Muscle of arm (tissue), 12 donors: Measurements from ENCODE around the gene SPAG7. TPM values are rescaled to one million over a fixed set of nuclear protein-coding genes. Genes with fewer than 3 reads are reported as not detected.

Source experiments
- DNase-seq: peaks from one replicate; pipeline ENCODE4 v3.0.0-alpha.2; 2013
- polyA plus RNA-seq, 12 donors: library from polyadenylated mRNA; unstranded; fragments of 120-200 nt; gene quantifications; one replicate each; pipeline ENCODE4 v1.2.1, GENCODE V29; 2013; ENCODE audit not compliant: insufficient read length in 12 of 12

SPAG7 gene
- polyA plus RNA-seq, 12 donors, result 62.8 to 91.4 (median 84.4) TPM; not detected in 1

GRCh38 chr17:4982305-4982704 lies 14.7 kb upstream of the SPAG7 start:
- no peak for DNase-seq

GRCh38 chr17:4980644-4981216 lies 13.1 kb upstream of the SPAG7 start:
- DNase-seq, result peak; percentile 67

- no peak for DNase-seq
Measured at GRCh38 chr17:4978726-4979125, 11.1 kb upstream of the SPAG7 start.

- DNase-seq, result no peak
Measured at GRCh38 chr17:4974115-4974670, 6.6 kb upstream of the SPAG7 start.

- no peak for DNase-seq
Measured at GRCh38 chr17:4973256-4974114, 5.9 kb upstream of the SPAG7 start.

GRCh38 chr17:4972752-4973151 lies 5.1 kb upstream of the SPAG7 start:
- no peak for DNase-seq

GRCh38 chr17:4972322-4972721 lies 4.7 kb upstream of the SPAG7 start:
- no peak for DNase-seq

GRCh38 chr17:4971826-4972225 lies 4.2 kb upstream of the SPAG7 start:
- no peak for DNase-seq

- DNase-seq, result no peak
Measured at GRCh38 chr17:4970273-4970672, 2.7 kb upstream of the SPAG7 start.

- DNase-seq, result no peak
Measured at GRCh38 chr17:4969551-4970173, 2.0 kb upstream of the SPAG7 start.

GRCh38 chr17:4969047-4969550 lies 1.5 kb upstream of the SPAG7 start:
- no peak for DNase-seq

GRCh38 chr17:4968486-4969046 lies 949 bp upstream of the SPAG7 start:
- no peak for DNase-seq

- DNase-seq, result peak; percentile 98
Measured at GRCh38 chr17:4966844-4967538, 626 bp downstream of the SPAG7 start.

- DNase-seq, result no peak
Measured at GRCh38 chr17:4965311-4965986, 2.2 kb downstream of the SPAG7 start.

- DNase-seq, result no peak
Measured at GRCh38 chr17:4960279-4960922, 7.2 kb downstream of the SPAG7 start.

GRCh38 chr17:4959261-4959965 lies 8.2 kb downstream of the SPAG7 start:
- DNase-seq, result no peak

- DNase-seq, result no peak
Measured at GRCh38 chr17:4958102-4958501, 9.5 kb downstream of the SPAG7 start.

GRCh38 chr17:4956493-4957061 lies 11.0 kb downstream of the SPAG7 start:
- DNase-seq, result no peak

- DNase-seq, result no peak
Measured at GRCh38 chr17:4955091-4955490, 12.5 kb downstream of the SPAG7 start.
